Hepatic stellate cell (primary cell): ENCODE results near the gene SLC9A5.

Source experiments
- DNase-seq: peaks from one replicate; pipeline ENCODE4 v3.0.0; 2011; ENCODE audit warnings: low spot score

SLC9A5 gene

DNA sequence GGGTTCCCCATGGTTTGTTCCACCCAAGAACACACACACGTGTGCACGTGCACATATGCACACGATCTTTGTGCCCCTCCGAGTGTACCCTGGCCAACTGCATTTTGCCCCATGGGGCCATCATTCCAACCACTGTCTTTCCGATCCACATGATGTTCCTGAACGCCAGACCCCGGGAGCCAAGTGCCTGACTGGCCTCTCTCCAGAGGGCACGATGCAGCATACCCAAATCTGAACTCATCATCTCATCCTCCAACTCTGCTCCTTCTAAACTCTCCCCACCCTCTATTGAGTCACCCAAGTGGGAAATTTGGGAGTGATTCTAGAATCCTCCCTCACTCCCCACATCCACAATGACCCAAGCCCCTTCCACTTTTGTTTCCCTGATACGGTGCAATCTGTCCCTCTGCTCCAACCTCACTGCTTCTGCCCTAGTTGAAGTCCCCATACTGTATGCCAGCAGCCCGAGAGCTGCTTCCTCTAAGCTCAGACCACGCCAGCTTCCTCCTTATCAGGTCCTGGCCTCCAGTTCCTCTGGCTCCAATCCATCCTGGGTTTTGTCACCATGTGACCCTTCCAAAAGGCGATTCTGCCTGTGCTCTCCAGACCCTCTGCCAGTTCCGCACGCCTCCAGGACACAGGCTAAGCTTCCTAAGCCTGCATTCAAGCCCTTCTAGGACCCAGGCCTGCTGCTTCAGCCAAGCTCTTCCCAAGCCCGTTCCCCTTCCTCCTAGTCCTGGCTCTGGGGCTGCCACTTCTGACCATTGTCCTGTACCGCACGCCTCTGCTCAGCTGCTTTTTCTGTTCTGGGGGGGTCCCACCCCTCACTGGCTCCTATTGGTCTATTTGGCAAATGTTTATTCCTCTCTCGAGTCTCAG is 31.9 kb upstream of the SLC9A5 start:
- no peak for DNase-seq

DNA sequence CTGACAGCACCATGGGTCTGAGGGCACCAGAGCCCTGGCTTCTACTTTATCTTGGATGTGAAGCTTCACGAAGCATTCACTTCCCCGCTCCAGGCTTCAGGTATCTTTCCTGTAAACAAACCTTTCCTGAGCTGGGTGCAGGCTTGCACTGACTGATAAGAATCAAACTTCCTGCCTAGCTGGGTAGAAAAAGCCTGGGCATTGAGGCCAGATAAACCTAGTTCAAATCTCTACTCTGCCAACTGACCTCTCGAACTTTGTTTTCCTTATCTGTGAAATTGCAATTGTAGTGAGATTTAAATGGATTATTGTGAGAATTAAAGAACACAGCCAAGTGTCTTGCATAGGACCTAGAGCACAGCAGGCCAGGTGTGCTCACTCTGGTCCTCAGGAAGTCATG is 24.8 kb upstream of the SLC9A5 start:
- DNase-seq: no peak

DNA sequence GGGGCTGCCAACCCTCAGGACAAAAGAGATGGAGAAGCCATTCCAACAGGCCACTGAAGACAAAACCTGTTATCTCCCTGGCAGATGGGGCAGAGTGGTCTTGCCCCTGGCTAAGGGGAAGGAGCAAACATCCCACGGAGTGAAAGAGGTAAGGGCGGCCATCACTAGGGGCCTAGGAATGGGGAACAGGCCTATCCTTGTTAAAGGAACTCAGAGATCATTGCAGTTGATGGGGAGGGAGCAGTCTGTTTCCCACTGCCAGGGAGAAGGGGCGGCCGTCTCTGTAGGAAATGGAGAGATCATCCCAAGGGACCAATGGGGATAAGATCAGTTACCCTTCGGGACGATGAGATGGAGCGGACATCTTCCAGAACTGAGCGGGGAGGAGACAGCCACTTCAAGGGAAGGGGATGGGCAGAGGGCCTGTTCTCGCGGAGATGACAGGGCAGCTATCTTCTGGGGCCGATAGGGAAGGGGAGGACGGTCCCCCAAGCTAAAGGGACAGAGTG is 22.4 kb upstream of the SLC9A5 start:
- DNase-seq: no peak

DNA sequence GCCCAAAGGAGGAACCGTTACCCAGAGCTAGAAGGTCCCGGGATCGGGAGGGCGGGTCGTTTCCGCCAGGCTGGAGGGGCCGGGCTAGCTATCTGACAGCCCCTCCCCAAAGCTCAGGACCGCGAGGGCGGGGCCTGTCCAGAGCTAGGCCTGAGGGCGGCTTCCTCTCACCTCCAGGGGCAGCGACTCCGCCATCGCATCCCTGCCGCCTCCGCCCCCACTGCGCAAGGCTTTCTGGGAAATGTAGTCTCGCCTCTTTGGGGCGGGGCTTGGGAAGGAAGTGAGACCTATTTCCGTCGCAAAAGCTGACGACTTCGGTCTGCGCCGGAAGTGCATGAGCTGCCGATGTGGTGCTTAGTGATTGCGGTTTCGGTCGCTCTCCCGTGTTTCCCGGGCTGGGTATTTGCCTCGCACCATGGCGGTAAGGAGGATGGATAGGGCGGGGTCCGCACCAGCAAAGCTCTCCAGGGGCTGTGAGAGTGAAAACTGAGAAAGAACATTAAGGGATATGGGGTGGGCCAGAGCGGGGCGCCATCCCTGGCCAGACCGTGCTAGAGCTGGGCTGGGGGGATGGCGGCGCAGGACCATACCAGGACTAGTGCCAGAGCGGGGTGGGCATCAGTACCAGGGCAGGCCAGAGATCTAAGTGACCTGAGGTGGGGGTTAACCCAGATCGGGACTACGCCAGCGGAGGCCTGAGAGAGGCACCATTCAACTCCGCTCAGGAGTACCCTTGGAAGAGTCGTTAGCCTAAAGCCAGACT is 21.8 kb upstream of the SLC9A5 start, which contains the start of gene TMEM208:
Gene TMEM208 (plus strand): TSS at position 327 of the 763 bp plus-strand sequence. CDS start 89 bp downstream, at position 416.
- DNase-seq: peak; percentile 97

DNA sequence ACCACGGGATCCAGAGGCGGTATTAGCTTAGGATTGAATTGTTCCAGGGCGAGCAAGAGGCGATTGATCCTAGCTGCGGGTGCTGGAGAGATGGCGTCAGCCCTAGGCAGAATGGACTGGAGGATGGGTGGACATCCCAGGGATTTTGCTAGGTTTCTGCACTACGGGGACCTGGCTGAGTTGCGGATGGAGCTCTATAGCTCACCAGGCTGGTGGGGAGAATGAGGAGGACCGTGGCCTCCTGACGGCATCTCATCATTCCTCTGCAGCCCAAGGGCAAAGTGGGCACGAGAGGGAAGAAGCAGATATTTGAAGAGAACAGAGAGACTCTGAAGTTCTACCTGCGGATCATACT is 21.2 kb upstream of the SLC9A5 start:
- no peak for DNase-seq

DNA sequence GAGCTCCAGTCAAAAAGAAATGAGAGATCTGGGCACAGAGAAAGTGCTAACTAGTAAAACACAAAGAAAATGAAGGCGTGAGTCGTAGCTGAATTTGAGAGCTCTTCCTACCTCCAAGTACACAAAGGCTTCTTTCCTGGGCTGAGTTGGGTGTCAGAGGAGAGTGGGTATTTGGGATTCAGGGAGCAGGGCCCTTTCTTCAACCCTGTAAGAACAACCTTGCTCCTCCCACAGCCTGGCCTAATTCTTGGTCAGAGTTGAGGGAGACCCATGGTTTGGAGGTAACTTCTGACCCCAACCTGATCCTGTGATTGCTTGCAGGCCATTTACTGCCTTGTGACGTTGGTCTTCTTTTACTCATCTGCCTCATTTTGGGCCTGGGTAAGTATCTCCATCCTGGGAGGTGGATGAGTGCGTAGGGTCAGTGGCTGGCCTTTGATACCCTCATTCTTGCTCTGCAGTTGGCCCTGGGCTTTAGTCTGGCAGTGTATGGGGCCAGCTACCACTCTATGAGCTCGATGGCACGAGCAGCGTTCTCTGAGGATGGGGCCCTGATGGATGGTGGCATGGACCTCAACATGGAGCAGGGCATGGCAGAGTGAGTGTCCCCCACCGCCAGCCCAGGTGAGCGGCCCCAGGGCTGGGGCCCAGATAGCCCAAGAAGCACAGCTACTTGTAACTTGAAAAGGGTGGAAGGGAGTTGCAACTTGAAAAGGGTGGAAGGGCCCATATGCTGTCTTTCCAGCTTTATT is 20.6 kb upstream of the SLC9A5 start:
- no peak for DNase-seq

DNA sequence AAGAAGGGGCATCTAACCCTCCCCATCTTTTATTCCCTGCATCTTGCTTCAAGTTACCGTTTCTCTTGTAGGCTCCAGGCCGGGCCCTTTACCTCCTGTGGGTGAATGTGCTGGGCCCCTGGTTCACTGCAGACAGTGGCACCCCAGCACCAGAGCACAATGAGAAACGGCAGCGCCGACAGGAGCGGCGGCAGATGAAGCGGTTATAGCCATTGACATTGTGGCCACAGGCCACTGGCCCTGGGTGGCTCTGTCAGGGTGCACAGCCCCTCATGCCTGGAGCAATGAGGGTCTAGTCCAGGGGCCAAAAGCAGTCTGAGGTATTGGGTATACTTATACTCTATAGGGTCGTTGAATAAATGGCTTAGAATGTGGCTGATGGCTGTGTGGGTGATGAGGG is 19.9 kb upstream of the SLC9A5 start:
- no peak for DNase-seq

DNA sequence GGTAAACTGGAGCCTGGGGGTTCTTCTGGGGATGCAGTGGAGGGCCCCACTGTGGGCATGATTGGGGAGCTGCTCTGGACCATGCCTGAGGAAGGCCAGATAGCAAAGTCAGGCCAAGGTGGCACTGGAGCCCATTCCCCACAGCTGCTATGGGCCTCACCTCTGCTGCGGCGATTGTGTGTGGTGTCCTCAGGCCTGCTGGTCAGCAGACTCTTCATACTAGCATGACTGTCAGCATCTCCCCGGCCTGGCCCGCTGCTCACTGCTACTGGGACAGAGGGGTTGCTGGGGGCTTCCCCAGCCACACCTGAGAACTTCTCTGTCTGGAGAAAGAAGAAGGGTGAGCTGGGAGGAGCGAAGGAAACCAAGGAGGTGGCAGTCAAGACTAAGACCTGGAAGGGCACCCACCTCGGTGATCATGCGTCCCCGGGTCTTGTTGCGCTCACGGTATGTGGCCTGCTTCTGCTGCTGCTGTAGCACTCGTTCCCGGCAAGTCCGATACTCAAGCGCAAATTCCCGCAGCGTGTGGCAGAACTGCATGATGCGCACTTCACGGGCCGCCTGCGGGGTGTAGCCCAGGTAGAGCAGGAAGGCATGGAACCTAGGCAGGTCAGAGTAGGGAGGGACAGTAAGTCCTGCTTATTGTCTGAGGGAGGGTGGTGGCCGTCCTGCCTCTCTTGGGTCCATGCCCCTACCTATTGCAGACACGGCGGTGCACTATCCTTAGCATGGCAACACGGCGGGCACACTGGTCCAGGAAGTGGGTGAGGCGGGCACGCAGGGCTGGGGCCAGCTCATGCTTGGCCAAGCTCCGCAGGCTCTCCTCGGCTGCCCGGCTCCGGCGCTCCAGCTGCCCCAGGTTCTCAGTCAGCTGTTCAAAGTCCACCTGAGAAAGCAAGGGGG is 18.6 kb upstream of the SLC9A5 start:
- no peak for DNase-seq

DNA sequence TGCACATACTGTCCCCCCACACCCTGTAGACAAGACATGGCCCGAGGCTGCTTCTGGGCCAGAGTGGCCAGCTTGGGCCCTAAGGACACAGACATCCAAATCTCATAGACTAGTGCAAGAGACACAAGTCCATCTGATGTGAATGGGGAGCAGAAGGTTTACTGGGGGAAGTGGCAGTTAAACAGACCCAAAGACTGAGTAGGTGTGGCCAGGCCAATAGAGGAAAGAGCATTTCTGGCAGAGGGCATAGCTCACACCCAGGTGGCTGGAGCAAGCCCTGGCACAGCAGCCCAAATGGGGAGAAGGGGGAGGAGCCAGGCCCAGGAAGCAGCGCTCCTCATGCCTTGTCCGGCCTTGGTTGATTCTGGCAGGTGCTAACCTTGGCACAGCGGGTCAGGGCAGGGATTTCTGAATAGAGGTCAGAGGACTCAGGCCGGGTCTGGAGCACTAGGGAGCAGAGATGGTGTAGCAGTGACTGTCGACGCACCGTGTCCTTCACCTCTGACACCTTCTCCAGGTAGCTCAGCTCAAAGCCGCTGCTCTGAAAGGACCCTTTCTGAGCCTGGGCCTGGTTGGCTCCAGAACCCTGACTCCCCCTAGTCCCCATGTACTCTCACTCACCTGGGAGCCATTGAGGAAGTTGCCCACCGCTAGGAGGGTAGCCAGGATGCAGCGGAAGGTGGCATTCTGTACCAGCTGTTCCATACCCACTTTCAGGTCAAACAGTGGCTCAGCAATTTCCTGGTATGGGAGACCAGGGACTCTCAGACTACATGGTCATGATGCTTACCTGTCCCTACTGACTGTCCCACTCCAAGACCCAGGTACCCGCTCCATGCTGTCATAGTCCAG is 17.7 kb upstream of the SLC9A5 start:
- no peak for DNase-seq

DNA sequence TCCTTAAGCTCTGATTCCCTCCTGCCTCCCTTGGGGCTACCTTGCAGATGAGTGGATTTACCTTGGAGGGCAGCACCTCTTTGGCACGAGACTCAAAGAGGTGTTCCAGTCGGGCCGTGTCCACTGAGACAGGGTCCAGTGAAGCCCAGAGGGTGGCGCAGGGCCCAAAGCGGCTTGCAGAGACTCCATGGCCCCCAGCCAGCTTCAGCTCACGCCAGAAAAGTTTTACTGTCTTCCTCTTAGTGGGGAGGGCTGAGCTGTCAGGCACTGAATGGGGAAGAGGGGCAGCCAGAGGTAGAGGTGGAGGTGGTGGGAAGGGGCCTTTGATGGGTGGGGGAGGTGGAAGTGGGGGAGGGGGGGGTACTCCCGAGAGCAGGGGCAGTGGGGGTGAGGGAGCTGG is 15.2 kb upstream of the SLC9A5 start:
- no peak for DNase-seq

DNA sequence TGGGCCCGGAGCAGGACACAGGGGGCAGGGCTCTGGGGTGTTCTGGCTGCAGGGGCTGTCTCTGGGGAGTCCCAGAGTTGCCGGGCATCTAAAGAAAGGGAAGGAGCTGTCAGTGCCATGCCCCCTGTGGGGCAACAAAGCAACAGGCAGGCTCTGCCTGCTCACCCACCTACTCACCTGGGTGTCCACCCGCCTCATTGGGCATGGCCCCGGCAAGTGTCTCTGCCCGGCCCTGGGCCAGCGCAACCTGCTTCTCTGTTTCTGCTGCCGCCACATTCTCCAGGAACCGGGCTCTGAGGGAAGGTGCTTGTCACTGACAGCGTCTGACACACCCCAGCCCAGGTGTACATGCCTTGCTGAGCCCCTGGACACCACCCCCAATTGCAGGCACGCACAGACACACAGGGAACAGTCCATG is 14.6 kb upstream of the SLC9A5 start:
- DNase-seq: no peak

DNA sequence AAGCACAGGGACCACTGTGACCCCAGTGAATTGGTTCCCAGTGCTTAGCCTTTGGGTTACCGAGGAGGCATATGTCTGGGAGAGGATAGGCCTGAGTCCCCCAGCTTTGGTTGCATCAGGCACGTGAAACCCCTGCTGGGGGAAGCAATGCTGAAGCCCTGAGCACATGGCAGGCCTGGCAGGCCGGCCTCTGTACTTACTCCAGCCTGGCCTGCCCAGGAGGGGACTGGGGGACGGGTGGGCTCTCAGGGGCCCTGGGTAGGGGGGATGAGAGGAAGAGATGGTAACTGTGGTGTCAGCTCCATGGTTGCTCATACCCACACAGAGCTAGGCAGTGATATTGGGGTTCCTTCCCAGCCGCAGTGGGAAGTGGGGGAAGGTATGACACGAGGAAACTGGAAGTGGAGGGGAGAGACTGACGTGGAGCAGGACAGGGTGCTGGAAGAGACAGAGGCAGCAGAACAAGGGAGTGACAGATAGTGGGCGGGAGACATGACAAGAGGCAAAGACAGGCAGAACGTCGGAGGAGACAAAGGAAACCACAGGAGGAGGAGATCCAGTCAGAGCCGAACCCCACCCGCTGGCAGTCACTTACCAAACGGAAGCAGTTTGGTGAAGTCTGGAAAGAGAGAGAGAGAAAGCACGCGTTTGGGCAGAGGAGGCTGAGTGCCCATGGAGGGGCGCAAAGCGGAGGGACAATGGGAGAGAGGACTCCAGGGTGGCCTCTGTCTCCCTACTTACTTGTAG is 12.8 kb upstream of the SLC9A5 start:
- DNase-seq: no peak

DNA sequence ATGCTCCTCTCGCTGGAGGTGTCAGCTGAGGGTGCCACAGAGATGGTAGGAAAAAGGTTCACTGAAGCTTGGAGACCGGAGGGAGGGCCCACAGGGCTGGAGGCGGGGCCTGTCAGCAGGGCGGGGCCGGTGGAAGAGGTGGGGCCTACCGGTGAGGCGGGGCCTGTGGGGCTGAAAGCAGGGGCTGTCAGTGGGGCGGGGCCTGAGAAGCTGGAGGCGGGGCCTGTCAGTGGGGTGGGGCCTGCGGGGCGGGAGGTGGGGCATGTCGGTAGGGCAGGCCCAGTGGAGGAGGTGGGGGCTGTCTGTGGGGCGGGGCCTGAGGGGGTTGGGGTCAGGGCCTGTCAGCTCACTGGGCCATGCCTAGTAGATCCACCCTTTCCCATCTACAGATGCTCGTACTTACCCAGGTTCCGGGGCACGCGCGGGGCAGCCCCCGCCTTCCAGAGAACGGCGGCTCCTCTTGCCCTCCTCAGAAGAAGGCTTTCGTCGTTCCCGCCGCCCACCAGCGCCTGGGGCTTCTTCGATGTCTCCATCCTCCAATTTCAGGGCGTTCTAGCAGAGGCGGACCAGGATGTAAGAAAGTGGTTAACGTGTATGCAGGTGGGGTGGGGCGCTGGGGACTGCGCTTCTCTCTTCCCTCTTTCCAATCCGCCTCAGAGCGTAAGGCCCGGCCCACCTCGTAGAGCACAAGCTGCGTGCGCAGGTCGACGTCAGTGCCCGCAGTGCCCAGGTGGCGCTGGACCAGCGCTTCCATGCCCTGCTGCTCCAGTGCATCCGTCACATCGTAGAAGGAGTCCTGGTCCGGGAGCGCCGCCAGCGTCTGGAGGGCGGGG is 12.0 kb upstream of the SLC9A5 start:
- DNase-seq: peak; percentile 69

DNA sequence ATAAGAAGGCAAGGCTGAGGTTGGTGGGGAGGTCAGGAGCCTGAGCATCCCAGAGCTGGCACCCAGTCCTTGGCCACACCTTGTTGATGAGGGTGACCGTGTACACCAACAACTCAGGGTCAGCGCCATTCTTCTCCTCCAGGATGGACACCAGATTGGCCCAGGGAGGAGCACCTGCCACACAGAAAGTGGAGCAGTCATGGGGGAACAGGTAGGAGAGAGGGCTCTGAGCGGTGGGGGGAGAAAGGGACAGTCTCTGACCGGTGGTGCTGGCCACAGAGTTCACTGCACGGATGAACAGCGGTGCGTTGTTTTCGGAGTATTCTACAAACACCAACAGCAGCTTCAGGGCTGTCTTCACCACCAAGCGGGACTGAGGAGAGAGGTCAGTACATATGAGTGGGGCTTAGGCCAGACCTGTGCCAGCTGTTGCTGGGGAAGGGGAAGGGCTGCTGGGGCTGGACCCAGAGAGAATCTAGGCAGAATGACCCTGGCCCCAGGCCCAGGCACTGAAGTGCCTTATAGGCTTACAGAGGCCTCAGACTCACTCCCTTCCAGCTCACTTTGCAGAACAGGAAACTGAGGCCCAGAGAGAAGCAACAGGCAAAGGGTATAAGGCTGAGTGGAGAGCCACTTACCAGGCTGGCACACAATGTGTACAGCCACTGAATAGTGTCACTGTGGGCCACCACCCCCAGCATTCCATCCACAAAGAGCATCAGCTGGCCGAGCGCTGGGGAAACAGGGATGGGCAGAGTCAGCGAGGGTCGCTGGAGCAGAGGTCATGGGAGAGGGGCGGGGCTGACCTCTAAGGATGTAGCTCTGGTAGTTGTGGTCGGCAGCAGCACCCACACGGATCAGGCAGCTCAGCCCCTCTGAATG is 11.1 kb upstream of the SLC9A5 start:
- no peak for DNase-seq

DNA sequence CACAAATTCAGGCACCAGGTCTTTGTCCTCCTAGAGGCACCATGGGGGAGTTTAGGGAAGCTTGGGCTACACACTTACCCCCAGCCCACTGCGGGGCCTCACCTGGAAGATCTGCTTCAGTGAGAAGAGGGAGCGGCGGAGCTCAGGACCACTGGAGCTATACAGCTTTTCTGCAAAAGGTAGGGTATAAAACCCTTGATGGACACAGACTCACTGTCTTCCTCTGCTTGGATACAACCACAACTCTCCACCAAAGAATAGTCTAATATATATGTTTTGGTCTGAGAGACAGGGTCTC is 10.6 kb upstream of the SLC9A5 start:
- no peak for DNase-seq

DNA sequence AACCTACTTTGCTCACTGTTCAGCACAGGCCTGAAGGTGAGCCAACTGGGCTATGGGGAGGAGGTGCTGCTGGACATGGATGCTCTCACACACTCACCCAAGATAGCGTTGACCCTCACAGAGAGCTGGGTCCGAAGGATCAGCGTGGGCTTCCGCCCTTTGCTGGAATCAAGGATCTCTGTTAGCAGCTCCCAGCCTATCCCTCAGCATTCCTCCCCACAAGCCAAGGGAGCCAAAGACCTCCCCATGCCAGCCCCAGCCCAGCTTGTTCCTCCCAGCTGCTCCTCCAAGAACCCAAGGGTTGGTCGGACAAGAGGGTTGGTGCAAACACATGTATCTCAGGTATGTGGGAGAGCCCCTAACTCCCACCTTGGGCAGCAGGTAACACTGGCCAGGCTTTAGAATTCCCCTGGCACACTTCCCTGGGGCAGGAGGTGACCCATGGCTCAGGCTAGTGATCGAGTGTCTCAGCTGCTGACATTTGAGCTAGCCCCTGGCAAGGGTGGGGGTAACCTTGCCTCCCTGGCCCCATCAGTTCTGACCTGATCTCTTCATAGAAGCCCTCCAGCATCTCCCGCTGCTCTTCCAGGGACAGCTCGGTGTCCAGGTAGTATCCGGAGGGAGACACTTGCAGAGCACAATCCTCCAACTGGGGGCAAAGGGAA is 9.8 kb upstream of the SLC9A5 start:
- DNase-seq: no peak

DNA sequence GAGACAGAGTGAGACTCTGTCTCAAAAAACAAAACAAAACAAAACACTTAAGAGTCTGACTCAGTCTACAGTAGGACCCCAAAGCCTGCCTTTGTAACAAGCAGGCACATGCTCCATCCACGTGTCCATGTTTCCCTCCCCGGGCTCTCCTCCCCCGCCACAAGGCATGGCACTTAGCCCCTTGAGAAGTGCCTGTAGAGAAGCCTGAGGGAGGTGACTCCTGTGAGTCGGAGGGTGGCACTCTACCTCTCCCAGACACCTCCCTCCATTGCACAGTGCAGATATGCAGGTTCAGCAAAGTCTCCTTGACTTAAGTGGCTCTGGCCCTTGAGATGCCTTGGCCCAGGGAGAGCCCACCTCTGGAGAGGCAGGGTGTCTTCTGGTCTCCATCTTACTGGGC is 8.3 kb upstream of the SLC9A5 start:
- DNase-seq: peak; percentile 39
